Stimulated activated CD8-positive, alpha-beta memory T cell treated with anti-CD3 and anti-CD28 coated beads, Interleukin-7, amount 100 ng/mL, for 1 hour (primary cell): ENCODE data around the gene PLVAP.

Source experiments
- DNase-seq, 2 donors: peaks; one replicate each; pipeline ENCODE4 v3.0.0-alpha.2; 2020; ENCODE audit warnings: low read depth in 2 of 2

The PLVAP gene

DNA sequence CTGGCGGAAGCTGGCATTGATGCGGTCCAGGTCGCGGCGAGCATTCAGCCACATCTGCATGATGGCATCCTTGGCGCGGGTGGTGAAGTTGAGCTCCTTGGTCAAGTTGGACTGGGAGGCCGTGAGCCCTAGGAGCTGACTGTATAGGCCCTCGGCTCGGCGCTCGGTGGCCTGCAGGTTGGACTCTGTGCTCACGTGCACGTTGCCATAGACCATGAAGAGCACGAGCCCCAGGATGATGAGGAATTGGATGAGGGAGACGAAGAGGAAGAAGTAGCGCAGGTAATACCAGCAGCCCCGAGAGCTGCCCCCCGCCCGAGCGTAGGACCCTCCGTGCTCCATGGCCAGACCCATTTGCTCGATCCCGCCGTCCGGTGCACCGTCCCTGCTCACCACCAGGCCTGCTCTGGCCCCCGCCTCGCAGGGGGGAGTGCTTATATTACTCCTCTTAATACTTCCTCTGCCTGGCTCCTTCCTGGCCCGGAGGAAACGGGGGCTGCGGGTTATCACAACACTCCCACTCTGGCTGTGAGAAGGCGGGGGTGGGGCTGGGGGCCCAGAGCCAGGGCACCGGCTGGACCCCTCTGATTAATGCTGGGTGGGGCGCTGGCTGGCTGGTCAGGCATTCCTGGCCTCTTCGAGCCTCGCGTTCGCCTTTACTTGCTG, at the start of gene PLVAP:
PLVAP (minus strand) TSS at position 408 of the 666 bp plus-strand sequence; CDS start at position 354, 54 bp downstream.
- no peak for DNase-seq

- DNase-seq: no peak
Observed at GRCh38 chr19:17424743-17425365, 47.7 kb upstream of the PLVAP start.

DNA sequence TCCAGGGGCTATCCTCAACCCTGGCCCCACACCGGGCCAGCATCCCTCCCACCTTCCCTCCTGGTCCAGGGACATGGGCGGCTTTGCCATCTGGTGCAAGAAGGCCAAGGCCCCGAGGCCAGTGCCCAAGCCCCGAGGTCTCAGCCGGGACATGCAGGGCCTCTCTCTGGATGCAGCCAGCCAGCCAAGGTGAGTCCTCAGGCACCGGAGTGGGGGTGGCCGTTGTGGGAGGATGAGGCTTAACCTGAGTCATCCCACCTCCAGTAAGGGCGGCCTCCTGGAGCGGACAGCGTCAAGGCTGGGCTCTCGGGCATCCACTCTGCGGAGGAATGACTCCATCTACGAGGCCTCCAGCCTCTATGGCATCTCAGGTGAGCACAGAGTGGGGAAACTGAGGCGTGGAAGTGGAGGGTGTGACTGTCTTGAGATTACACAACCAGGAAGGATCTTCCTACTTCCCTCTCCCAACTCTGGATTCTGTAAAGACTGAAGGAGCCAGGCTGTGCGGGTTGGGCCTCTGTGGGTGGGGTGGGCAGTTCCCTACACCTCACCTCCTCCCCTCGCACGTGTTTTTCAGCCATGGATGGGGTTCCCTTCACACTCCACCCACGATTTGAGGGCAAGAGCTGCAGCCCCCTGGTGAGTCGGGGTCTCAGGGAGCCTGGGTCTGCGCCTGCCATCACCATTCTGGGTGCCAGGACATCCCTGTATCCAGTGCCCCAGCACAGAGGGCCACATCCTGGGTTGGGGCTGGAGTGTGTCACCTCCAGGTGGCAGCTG, 46.5 kb upstream of the PLVAP start:
- DNase-seq: no peak

- DNase-seq: no peak
Observed at GRCh38 chr19:17421942-17422341, 44.8 kb upstream of the PLVAP start.

DNA sequence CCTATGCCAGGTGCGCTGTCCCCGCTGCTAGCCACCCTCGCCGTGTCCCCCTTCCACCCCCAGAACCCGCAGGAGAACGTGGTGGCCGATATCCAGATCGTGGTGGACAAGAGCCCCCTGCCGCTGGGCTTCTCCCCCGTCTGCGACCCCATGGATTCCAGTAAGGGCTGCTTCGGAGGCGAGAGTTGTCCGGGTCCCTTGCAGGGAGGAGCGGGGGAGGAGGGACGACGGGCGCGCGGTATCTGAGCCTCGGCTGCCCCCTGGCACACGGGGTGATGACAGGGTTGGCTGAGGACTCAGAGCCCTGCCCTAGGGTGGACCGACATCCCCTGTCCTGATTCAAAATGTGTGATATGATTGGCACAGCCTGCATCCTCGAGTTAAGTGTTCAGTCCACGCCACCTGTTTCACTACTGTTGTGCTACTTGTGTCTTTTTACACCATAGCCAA, 43.4 kb upstream of the PLVAP start:
- no peak for DNase-seq

DNA sequence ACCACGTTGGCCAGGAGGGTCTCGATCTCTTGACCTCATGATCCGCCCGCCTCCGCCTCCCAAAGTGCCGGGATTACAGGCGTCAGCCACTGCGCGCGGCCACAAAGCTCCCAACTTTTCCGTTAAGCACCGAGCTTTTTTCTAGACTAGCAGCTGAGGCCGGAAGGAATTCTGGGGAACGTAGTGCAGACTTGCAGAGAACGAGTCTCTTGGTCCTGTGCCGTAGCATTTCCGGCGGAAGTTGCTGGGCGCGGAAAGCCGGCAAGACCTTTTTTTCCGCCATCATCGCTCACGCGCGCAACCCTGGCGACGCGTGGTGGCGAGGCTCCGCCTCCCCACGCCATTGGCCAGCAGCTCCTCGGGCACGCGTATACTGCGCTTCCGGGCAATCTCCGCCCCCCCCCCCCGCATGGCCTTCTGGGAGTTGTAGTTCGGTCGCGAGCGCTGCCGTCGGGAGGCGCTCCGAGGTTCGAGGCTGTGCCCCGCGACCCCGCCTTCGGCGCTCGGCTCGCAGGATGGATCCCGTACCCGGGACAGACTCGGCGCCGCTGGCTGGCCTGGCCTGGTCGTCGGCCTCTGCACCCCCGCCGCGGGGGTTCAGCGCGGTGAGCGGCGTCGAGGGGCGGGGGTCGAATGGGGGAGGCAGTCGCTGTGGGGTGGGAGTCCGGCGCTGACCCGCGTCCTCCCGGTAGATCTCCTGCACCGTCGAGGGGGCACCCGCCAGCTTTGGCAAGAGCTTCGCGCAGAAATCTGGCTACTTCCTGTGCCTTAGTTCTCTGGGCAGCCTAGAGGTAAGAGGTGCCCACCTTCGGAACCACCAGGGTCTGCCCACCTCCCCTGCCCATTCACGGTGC, 42.7 kb upstream of the PLVAP start, which contains the start of gene MVB12A:
MVB12A (plus strand) TSS at position 427 of the 854 bp plus-strand sequence; CDS start at position 516, 89 bp downstream.
- DNase-seq: peak; percentile 88 to 90

DNA sequence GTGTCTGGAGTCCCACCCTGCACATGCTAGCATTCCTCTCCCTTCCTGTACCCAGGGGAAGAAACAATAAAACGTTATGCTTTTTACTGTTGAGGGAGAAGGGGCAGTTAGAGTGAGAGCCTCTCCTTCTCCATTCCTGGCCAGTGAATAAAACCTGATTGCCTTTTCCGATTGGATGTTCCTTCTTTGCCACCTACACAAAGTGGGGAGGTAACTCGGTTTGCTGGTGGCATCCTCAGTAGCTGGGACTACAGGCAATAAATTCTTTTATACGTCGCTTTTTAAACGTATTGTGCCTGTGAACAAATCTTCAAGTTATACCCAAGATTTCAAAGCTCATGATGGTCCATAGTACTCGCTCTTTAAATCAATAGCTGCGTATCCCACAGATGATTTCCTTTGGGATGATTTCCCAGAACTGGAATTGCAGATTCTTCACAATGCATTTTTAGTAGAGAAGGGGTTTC, 42.0 kb upstream of the PLVAP start:
- no peak for DNase-seq

DNA sequence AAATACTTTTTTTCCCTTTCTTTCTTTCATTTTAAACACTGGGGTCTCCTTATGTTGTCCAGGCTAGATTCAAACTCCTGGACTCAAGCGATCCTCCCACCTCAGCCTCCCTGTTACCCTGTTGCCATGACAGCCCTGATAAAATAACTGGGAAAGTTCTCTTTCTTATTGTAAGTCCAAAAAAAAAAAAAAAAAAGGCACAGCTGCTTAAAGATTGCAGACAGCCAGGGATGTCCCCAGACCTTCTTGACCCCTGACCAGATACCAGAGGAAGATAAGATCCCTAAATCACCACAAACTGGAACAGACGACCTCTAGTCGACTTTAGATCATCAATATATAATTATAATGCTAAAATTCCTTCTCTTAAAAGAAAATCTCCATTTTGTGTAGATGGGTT, 41.6 kb upstream of the PLVAP start:
- no peak for DNase-seq

DNA sequence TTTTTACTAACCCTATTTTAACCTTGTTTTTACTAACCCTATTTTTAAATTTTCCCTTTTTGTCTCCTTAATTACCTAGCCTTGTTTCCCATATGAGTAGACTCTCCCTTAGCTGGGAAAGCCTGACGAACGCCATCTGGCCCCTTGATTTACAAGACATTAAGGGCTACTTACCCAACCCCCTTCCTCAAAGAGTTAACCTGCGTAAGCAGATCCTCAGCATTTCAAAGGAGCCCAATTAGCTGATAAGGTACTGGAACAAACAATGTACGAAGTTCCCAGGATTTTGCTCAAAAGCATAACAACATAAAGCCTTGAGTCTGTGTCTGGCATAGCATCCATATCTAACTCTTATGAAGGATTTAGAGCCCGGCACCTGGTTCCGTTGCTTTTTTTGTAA, 38.0 kb upstream of the PLVAP start:
- no peak for DNase-seq

- no peak for DNase-seq
Observed at GRCh38 chr19:17414097-17414496, 37.0 kb upstream of the PLVAP start.

DNA sequence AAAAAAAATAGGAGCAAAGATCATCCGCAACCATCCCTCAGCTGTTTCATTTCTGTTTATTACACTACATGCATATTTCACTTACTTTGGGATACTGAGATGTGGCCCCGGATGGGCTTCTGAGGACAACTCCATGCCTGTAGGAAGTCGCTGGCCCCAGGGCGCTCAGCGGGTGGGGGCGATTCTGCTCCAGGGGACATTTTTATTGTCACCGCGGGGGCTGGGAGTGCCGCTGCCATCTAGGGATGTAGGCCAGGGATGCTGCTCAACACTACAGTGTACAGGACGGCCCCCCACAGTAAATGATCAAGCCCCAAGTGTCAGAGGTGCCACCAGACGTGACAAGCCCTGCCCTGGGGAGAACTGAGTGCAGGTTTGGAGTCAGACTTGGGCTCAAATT, 34.7 kb upstream of the PLVAP start:
- DNase-seq: no peak

DNA sequence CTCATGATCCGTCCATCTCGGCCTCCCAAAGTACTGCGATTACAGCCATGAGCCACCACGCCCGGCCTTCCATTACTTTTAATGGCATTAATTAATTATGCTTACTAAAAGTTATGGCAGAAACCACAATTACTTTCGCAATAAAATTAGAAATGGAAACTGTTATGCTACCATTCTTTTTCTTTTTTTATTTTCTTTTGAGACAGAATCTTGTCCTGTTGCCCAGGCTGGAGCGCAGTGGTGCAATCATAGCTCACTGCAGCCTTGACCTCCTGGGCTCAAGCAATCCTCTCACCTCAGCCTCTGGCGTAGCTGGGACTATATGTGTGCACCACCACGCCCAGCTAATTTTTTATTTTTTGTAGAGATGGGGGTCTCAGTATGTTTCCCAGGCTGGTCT, 32.8 kb upstream of the PLVAP start:
- DNase-seq: no peak

GRCh38 chr19:17406887-17407196, 29.7 kb upstream of the PLVAP start:
- no peak for DNase-seq

- DNase-seq: no peak
Observed at GRCh38 chr19:17406046-17406886, 29.1 kb upstream of the PLVAP start.

DNA sequence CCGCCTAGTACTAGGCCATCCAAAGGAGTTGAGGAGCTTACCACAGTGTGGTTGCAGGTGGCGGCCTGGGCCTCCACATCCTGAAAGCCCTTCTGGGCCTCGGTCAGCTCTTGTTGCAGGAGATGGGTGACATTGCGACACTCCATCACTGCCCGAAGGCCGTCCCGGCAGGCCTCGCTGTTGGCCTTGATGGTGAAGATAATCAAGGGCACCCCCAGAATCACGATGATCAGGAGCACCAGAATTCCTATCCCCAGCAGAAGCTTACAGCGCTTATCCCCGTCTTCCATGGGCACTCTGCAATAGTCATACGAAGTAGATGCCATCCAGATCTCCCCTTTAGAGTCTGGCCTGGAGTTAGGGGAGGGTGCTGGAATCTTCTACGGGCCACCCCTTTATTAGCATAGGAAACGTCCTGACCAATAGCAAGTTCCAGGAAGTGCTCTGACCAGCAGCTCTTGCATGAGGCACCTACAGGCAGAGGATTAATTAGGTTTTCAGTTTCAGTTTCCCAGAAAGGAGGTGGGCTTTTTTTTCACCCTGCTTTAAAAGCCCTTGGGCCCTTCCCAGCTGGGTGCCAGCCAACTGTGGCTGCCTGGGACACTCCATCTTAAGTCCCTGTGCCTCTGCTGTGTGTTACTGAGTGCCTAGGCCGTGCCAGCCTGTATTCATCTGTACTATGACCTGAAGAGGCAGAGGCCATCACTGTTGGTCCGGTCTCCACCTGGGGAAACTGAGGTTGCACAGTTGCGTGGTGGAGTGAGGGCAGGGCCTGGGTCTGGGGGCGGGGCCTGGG, 28.3 kb upstream of the PLVAP start, which contains the start of gene BST2:
BST2 (minus strand) TSS at position 381 of the 796 bp plus-strand sequence; CDS start at position 326, 55 bp downstream.
- DNase-seq: no peak

DNA sequence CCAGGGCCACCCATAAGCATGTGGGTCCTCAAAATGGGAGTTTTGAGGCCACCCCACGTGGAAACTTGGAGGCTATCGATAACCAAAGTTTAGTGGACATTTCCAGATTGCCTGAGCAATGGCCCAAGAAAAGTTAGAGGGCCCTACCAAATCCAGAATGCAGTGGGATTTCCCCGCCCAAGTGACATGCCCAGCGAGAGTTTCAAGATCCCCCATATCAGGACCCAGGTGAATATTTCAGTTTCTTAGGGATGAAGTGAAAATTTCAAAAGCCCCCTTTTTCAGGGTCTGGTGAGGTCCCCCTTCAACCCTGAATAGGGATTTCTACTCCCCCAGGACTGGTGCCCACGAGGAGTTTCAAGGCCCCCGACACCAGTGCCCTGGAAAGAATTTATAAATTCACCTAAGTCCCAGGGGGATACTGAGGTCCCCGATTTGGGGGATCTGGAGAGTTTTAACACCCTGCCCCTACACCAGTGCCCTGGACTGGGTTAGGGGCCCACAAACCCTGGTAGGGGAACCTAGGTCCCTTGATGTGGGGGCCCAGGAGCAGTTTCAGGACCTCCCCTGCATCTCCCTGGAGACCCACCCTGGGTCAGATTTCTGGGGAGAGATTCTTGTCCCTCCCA, 27.6 kb upstream of the PLVAP start:
- DNase-seq: no peak

DNA sequence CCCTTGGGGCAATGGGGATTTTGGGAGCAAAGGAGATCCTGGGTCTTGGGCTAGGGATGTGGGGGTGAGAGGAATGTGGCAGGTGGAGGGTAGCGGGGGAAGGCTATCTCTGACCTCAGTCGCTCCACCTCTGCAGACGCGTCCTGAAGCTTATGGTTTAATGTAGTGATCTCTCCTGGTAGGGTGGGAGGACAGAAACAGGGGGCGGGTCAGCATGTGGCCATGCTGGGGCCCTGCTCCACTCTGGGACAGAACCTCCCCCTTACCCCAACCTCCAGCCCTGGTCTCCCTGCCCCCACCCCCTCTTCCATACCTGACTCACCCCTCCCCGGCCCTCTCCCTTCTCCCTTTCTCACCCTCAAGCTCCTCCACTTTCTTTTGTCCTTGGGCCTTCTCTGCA, 26.9 kb upstream of the PLVAP start:
- no peak for DNase-seq

DNA sequence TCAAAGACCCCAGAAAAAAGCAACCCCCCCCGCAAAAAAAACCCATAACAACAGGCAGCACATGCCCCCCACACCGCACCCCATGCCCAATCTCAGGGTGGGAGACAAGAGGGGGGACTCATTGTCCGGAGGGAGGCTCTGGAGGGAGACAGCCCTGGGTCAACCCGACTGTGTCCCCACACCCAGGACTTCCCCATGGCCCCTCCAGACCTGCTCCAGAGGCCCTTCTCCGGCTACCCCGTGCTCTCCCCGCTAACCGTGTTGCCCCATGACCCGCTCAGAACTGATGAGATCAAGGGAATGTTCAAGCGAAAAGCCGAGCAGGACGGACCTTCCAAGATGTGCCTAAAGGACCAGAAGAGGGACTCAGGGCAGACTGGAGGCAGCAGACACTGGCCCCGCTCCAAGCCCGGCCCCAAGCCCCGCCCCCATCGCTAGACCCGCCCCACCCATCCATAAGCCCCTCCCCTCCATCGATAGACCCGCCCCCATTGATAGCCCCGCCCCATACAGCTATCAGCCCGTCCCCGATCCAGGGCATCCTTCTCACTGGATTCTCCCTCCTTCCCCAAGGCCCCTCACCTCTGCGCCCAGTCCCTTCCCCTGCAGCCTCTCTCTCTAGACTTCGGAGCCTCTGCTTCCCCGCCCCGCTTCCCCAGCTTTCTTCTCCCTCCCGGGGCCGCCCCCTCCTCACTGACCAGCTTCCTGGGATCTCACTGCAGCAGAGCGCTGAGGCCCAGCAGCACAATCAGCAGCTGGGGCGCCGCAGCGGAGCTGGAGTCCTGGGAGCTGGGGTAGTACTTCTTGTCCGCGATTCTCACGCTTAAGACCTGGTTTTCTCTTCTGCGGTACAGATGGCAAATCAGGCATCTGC, 26.1 kb upstream of the PLVAP start:
- no peak for DNase-seq
